Activated T-helper 1 cell treated with Interleukin-2 at 50 U/mL for 16 hours (primary cell): ENCODE measurements around the gene RAD51C.
A peak's percentile ranks its signal among the peaks of the same experiment; 100 is the strongest.
"Not testable (repeated sequence)": the region's sequence is repeated elsewhere in the genome, so short reads cannot be mapped to it uniquely, and the experiment has no call there.

Source experiments
- DNase-seq: peaks from one replicate; pipeline ENCODE4 v3.0.0-alpha.2; 2020; ENCODE audit warnings: low read depth

RAD51C gene

DNA sequence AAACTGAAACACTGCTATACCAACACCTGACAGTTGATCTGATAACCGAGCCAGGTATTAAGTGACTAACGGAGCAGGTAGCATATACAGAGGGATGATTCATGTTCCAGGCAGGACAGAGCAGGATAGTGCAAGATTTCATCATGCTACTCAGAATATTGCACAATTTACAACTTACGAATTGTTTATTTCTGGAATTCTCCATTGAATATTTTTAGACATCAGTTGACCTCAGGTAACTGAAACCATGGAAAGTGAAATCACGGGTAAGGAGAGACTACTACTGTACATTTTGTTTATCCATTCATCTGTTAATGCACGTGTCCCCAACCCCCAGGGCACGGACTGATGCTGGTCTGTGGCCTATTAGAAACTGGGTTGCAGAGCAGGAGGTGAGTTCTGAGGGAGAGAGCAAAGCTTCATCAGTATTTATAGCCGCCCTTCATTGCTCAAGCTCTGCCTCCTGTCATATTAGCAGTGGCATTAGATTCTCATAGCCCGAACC is 48.8 kb downstream of the RAD51C start:
- no peak for DNase-seq

DNA sequence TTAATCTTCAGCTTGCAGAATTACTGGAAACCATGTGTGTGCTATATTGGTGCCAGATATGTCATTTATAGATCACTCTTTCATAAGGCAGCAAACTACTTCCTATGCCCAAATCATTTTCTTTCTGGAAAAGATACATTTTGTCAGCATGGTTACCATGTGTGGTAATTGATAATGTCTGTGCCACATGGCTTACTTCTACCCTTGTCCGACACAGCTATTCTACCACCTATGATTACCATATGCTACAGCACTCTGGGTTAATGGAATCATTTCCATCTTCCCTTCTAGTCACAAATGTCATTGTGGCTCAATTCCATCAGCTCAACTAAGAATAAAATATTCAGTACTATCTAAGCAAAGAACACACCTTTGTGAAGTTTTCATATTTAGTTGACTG is 55.3 kb downstream of the RAD51C start:
- no peak for DNase-seq

DNA sequence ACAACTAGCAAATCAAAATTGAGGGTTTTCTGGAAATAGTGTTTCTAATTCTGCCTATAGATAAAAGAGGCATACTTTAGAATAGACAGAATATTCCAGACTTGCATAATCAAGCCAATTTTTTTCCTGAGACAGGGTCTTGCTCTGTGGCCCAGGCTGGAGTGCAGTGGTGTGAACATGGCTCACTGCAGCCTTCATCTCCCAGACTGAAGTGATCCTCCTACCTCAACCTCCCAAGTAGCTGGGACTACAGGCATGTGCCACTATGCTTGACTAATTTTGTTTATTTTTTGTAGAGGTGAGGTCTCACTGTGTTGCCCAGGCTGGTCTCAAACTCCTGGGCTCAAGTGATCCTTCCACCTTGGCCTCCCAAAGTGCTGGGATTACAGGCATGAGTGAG is 57.2 kb downstream of the RAD51C start:
- DNase-seq: not testable (repeated sequence)

DNA sequence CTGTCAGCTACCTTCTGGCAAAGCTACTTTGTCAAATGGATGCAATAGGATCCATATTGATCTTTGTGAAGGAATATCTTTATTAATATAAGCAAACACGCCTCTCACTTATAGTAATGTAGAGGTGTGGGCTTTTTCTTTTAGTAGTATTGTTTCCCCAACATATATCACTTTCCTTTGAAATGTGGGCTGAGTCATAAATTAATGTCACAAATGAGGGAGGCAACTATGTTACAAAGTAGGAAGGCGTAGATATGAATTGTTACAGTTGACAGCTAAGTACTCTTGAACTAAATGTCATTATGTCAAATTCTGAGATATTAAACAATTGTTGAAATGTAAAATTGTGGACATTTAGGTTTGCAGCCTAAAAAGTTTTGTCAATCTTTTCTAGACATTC is 60.6 kb downstream of the RAD51C start:
- no peak for DNase-seq

DNA sequence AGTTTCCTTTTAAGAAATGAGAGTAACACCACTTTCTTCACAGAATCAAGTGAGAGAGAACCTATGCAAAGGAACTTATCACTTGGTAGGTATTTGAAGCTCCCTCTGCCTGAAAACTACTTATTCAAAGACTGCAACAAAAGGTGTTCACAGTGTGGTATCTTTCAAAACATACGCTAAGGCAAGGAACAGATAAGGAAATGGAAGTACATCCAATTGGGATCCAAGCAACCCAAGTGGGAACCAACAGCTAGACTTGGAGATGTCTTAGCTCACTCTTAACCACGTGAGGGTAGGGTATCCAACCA is 62.8 kb downstream of the RAD51C start:
- no peak for DNase-seq

DNA sequence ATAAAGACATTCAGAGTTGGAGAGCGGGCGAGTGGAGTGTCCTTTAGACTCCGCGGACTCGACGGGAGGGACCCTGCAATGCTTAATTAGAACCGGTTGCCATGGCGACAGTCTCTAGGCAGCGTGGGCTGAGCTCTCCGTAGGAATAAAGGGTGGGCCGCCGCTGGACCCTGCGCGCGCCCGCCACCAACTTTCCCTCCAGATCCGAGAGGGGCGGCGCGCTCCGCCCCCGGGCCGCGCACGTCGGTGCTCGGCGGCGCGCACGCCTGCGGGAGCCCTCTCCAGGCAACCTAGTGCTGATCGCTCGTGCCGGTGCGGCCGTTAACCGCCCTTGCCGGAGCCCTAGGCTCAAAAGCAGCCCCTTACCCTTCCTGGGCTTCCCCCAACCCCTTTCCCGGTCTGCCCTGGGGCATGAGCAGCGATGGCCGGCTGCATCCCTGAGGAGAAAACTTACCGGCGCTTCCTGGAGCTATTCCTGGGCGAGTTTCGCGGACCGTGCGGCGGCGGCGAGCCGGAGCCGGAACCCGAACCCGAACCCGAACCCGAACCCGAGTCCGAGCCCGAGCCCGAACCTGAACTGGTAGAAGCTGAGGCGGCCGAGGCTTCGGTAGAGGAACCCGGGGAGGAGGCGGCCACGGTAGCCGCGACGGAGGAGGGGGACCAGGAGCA is 63.3 kb downstream of the RAD51C start, which contains the start of gene PPM1E:
PPM1E (plus strand) TSS at position 278 of the 669 bp plus-strand sequence.
- DNase-seq: peak; percentile 9

DNA sequence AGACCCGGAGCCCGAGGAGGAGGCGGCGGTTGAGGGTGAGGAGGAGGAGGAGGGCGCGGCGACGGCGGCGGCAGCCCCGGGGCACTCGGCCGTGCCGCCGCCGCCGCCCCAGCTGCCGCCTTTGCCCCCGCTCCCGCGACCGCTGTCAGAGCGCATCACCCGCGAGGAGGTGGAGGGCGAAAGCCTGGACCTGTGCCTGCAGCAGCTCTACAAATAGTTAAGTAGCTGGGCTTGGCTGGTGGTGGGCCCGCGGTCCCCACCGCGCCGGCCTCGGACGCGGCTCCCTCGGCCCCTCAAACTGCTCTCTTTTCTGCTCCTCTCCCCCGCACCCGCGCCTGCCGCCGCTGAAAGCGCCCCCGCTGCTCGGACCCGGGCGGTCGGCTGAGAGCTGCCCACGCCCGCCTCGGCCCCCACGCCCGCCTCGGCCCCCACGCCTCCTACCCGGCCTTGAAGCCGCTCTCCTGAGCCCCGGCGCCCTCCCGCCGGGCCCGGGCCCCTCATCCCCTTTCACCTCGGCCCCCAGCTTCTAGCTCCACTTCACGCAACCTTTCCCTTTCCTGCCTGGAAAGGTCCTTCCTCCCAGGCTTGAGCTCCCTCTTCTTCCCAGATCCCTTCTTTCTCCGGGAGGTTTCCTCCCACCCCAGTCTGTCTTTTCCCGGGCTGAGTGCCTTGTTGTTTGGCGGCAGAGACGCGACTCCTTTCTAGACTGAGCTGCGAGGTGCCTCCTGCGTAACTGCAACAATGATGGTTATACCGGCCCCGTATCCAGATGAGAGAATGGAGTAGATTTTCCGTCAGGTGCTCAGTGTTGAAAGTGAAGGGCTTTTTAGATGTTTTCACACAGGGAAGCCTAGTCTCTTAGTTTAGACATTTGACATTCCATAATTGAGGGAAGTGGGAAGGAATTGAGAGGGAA is 64.1 kb downstream of the RAD51C start:
- DNase-seq: no peak

DNA sequence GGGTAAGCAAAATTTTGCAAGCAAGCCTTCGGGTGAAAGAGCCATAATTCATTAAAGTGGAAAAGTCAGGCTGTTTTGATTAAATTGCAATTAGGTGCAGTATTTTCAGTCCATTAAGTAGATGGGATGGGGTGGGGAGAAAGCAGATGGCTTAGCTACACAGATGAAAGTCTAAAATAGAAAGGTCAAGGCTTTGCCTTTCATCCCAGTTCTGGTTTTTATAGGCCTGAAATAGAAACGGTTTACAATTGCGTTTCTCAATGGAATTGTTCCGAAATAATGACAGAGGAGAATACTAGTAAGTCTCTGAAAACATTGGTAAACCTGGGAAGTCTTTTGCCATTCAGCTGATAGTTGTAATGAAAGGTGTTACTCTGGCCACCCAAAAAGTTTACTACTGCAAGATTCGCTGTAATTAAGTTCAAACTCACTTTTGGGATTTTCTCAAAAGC is 64.8 kb downstream of the RAD51C start:
- no peak for DNase-seq

DNA sequence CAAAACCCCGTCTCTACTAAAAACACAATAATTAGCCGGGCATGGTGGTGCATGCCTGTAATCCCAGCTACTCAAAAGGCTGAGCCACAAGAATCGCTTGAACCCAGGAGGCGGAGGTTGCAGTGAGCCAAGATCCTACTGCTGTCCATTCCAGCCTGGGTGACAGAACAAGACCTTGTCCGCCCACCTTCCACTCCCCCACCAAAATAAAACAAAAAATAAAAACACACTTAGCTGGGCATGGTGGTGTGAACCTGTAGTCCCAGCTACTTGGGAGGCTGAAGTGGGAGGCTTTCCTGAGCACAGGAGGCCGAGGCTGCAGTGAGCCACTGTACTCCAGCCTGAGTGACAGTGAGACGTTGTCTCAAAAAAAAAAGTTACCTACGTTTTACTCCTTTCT is 66.5 kb downstream of the RAD51C start:
- DNase-seq: no peak

DNA sequence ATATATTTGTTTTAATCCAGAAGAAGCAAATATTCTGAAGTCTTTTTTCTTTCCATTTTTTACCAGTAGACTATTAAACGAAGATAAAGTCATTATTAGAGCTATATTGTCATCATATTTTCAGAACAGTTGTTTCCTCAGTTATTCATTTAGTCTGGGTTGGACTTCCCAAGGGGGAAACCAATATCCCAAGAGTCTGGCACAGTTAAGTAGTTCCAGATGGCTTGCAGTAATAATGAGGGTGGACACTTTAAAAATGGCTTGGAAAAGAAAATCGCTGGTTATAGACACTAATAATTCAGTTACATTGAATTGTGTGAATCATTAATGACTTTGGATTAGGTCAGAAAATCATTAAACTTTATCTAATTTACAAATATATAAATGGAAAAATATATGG is 67.1 kb downstream of the RAD51C start:
- no peak for DNase-seq

DNA sequence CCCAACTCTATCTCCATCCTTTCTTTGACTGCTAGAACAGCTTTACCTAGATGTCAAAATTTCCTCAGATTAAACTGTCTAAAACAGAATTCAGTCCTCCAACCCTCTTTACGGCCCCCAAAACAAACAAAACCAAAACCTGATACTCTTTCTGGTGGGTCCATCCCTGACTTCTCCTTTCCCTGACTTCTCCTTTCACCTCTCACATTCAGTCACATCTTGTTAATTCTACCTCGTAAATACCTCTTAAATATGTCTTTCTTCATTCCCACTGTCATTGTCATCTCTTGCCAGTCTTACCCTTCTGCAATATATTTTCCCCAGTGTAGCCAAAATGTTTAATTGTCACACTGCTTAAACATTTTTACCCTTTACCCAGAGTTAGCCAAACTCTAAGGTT is 67.8 kb downstream of the RAD51C start:
- no peak for DNase-seq

DNA sequence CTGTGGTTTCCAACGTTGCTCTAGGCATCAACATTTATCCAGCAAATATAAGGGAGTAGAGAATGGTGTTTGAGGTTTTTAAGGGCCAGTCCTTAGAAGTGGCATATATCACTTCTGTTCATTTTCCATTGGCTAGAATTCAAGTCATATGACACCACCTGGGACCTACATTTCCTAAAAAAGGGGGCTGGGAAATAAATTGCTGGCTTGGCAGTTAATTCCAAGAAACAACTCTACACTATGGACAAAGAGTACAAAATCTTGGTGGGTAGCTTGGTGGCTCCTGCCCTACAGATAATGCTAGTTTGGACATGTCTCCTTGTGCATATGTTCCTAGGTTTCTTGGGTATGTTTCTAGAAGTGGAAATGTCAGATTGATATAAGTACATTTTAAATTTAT is 70.9 kb downstream of the RAD51C start:
- DNase-seq: no peak

DNA sequence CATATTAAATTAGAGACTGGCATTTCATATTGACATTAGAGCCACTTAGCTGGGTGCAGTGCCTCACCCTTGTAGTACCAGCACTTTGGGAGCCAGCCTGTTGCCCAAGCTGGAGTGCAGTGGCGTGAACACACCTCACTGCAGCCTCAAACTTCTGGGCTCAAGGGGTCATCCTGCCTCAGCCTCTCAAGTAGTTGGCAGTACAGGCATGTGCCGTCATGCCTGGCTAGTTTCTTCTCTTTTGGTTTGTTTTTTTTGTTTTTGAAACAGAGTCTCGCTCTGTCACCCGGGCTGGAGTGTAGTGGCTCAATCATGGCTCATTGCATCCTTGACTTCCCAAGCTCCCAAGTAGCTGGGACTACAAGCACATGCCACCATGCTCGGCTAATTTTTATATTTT is 72.0 kb downstream of the RAD51C start:
- no peak for DNase-seq

DNA sequence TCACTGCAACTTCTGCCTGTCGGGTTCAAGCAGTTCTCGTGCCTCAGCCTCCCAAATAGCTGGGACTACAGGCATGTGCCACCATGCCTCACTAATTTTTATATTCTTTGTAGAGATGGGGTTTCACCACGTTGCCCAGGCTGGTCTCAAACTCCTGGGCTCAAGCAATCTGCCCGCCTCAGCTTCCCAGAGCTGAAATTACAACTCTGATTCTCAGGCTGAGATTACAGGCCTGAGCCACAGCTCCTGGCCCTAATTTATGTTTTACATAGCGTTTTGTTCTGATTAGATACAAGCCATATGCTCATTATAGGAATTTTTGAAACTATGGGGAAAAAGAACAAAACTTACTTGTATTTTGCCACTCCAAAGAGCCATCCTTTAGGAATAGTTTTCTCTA is 86.1 kb downstream of the RAD51C start:
- DNase-seq: not testable (repeated sequence)

DNA sequence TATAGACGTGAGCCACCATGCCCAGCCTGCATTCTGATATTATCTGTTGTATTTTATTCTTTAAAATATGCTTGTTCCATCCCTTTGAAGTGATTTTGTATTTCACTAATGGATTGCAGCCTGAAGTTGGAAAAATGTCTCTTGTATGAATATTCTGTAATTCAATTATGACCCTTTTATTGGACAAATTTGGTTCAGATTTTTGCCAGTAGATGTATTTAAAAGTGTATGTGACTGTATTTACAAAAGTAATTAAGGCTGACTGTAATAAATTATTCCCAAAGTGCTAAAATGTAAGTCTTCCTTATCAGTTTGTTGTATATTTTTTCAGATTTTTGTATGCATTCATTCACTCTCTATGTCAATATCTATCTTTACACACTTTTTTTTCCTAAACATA is 87.0 kb downstream of the RAD51C start:
- DNase-seq: no peak

DNA sequence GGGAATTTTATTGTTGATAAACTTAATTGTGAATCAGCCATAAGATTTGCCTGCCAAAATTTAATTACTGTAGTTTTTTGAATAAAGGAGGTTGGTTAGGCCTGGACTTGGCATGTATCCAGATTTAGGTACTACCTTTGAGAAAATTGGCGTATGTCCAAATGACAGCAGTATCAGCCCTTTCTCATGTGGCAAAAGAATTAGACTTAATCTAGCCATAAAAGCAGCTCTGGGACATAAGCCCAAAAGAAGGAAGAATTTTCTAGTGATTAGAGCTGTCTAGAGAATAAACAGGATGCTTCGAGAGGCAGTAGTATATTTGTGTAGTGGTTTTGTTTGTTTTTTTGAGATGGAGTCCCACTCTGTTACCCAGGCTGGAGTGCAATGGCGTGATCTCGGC is 91.0 kb downstream of the RAD51C start:
- no peak for DNase-seq

DNA sequence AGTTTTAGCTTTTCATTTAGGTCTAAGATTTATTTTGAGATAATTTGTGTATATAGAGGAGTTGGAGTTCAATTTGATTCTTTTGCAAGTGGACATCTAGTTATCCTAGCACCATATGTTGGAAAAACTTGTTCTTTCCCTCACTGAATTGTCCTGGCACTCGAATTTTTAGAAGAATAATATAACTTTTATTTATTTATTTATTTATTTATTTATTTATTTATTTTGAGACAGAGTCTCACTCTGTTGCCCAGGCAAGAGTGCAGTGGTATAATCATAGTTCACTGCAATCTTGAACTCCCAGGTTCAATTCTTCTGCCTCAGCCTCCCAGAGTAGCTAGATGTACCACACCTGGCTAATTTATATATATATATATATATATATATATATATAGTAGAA is 92.7 kb downstream of the RAD51C start:
- no peak for DNase-seq
